HS-5 (cell line): ENCODE measurements around the gene SLC16A2.
A peak's percentile ranks its signal among the peaks of the same experiment; 100 is the strongest.

Experiments
- DNase-seq: peaks from one replicate; pipeline ENCODE4 v3.0.0-alpha.2; 2012; ENCODE audit warnings: low read depth

SLC16A2 gene

DNA sequence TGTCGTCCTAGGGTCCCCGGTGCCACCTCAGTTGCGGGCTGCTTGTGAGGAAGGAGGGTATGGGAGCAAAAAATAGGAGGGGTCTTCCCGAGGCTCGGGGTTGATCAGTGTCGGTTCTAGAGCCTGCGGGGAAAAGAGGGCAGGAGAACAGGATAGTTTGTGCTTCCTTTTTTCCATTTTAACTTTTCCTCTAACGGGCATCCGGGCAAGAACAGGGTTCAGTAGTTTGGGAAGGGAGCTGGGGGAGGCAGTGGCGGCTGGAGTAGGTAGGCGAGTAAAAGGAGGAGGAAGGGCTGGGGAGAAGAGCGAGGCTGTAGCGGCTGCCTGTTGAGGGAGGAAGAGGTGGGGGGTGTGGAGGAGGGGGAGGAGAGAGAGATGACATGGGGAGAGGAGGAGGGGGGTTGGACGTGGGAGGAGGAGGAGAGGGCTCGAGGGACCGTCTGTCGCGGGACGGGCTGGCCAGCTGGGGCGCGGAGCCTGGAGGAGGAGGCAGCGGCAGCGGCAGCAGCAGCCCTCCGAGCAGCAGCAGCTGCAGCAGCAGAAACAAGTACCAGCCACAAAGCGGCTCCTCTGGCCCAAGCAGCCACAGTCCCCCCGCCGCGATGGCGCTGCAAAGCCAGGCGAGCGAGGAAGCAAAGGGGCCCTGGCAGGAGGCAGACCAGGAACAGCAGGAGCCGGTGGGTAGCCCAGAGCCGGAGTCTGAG lies at the start of gene SLC16A2:
TSS of gene SLC16A2 (plus strand) at position 458 of the 704 bp plus-strand sequence. CDS start at position 603, 145 bp downstream.
- DNase-seq, result no peak

DNA sequence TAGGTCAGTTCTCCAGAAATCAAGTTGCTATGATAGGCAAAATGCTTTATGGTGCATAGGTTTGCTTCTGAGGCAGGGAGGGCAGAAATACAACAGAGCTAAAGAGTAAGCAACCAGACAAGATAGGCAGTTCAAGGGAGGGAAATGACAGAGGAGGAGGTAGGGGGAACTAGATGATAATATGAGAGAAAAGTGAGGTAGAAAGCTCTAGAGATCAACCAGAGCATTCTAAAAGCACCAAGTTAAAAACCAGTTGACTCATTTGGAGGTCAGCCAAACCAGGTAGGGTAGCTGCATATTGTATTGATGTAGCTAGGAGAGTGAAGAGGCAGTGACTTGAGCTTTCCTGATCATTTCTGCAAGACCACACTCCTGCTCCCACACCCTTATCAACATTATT lies 49.0 kb upstream of the SLC16A2 start:
- no peak for DNase-seq

DNA sequence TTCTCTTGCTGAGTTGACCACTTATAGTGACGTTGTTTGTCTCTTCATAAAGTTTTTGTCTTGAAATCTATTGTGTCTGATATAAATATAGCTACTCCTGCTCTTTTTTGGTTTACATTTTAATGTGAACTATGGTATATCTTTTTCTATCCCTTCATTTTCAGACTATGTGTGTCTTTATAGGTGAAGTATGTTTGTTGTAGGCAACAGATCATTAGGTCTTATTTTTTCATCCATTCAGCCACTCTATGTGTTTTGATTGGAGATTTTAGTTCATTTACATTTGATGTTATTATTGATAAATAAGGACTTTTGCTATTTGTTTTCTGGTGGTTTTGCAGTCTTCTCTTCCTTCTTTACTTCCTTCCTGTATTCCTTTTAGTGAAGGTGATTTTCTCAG lies 44.0 kb upstream of the SLC16A2 start:
- DNase-seq, result no peak

DNA sequence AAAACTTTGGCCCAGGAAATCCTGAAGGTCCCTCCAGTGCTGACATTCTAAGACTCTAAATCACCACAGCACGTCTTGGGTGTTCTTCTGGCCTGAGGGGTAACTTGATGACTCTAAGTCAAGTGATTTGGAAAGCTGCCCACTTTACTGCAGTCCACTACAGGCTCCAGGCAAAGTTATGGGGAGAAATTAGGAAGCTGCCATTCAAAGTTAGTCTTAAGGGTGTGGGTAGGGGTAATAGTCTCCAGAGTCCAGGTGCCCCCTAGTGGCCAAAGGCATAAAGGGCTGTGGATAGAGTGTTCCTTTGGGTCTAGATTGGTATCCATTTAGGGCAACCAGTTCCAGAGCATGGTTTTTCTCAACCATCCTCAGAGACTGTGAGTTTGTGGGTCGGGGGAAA lies 38.7 kb upstream of the SLC16A2 start:
- peak; percentile 15 for DNase-seq

DNA sequence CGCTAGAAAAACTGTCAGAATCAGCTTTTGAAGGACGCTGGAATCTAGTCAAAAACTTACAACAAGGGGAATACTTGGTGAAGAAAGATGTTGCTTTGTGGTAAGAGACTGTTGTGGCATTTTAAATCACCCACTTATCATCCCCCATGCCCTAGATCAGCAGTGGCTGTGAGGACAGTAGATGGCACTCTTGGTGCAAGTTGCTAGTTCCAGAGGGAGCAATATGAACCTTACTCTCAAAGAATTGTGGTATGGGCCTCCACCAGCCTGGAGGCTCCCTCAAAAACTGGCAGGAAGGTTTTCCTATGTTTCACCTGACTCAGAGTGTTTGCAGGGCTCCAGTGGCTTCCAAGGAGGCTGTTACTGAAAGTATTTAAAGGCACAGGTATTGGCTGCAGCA lies 37.7 kb upstream of the SLC16A2 start:
- DNase-seq, result peak; percentile 5

DNA sequence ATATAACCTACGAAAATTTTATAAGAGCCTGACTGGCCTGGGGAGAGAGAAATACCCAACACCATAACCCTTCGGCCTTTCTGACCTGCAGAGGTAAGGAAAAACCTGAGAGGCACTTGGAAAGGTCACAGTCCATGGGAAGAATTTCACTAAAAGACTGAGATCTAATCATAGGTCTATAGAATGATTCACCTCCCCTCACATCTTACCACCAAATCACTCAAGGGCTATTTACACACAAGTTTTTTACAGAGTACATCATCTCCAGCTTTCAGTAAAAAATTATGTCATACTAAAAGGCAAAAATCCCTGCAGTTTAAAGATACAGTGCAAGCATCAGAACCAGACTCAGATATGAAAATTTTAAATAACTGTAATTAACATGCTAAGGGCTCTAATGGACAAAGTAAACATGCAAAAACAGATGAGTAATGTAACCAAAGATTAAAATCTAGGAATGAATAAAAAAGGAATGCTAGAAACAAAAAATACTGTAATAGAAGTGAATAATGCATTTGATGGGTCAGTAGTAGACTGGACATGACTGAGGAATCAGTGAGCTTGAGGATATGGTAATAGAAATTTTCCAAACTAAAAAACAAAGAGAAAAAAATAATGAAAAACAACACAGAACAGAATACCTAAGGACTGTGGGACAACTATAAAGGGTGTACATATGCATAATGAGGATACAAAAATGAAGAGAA lies 32.1 kb upstream of the SLC16A2 start:
- no peak for DNase-seq

DNA sequence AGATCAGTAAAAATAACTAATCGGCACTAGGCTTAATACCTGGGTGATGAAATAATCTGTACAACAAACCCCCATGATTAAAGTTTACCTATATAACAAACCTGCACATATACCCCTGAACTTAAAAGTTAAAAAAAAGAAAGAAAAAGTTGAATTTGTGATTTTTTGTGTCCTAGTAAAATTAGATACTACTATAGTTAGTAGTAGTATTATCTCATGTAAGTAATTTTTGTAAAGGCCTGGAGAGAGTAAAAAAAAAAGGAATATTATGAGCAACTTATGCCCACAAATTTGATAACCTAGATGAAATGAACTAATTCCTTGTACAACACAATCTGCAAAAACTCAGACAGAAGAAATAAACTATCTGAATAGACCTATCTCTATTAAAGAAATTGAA lies 25.7 kb upstream of the SLC16A2 start:
- DNase-seq, result no peak

DNA sequence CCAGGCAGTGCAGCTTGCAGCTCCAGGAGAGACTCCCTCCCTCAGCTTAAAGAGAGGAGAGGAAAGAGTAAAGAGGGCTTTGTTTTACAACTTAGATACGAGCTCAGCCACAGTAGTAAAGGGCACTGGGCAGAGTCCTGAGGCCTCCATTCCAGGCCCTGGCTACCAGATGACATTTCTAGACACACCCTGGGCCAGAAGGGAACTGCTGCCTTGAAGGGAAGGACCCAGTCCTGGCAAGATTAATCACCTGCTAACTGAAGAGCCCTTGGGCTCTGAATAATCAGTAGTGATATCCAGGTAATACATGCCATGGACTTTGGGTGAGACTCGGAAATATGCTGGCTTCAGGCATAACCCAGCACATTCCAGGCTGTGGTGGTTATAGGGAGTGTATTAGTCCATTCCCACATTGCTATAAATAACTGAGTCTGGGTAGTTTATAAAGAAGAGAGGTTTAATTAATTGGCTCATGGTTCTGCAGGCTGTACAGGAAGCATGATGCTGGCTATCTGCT lies 15.3 kb upstream of the SLC16A2 start:
- no peak for DNase-seq

DNA sequence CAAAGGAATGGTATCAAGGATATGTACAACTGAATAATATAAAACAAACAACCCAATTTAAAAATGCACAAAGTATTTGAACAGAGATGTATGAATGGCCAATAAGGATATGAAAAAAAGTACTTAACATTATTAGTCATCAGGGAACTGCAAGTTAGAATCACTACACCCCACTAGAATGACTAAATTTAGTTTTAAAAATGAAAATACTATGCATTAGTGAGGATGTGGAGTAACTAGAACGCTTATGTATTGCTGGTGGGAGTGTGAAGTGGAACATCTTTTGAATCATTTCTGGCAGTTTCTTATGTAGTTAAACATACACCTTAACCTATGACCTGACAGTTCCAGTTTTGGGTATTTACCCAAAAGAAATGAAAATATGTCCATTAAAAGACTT lies 13.0 kb upstream of the SLC16A2 start:
- no peak for DNase-seq

DNA sequence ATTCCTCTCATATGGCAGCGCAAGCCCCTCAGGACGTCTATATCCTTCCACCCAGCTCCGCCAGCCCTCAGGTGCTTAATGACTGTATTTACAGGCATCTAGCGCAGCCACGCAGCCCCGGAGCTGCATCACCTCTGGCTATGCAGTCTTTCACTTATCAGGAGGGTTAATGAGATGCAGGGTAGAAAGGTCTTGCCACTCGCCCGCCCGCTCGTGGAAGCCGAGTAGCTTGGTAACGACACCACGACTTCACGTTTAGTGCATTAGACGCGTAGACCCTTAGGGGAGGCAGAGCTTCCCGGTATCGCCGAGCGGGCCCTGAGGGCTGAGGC lies 1.5 kb upstream of the SLC16A2 start:
- DNase-seq, result no peak

DNA sequence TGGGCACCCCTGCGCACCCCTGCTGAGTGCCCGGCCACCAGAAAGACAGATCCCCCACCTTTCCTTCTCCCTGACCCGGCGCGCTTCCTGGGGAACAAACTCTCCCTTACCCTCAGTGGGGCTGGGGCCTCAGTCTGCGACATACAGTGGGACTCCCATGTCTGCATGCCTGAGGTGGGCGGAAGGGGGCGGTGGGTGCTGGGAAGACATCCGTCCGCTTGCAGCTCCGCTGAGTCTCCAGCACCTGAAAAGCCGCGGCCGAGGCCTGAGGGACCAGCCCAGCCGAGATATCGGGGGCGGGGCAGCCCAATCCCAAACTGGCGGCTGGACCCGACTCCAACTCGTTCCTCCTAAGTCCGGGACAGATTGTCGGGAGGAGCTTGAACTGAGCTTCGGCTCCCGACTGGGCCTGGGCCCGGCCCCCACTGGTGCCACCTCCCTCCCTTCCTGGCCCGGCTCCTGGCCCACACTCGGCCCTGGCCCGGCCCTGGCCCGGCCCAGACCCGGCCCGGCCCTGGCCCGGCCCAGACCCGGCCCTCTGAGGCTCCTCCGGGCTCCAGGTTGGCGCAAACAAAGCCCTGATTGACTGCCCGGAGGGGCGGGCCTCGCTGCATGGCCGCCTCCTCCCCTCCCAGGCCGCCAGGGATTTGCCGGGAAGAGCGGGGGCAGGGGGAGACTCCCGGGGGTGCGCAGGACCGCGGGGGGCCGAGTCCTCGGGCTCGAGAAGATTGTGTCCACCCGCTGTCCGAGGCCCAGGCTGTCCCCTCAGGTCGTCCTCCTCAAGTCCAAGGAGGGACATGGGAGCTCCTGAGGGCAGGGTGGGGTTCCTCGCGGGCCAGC lies 877 bp upstream of the SLC16A2 start:
- no peak for DNase-seq

DNA sequence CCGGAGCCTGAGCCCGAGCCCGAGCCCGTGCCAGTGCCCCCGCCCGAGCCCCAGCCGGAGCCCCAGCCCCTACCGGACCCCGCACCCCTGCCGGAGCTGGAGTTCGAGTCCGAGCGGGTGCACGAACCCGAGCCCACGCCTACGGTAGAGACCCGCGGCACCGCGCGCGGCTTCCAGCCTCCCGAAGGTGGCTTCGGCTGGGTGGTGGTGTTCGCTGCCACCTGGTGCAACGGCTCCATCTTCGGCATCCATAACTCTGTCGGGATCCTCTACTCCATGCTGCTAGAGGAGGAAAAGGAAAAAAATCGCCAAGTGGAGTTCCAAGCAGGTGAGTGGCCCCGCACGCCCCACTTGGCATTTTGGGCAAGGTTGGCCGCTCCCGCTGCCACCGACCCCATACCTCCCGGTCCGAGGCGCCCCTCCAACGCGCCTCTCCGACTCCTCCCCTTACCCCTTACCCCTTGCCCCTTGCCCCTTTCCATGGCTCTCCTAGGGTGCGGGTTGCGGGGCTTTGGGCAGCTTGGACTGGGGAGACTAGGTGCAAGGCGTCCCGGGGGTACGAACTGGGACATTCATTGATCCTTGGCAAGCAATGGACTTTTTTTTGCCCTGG lies 553 bp downstream of the SLC16A2 start:
- DNase-seq, result no peak

DNA sequence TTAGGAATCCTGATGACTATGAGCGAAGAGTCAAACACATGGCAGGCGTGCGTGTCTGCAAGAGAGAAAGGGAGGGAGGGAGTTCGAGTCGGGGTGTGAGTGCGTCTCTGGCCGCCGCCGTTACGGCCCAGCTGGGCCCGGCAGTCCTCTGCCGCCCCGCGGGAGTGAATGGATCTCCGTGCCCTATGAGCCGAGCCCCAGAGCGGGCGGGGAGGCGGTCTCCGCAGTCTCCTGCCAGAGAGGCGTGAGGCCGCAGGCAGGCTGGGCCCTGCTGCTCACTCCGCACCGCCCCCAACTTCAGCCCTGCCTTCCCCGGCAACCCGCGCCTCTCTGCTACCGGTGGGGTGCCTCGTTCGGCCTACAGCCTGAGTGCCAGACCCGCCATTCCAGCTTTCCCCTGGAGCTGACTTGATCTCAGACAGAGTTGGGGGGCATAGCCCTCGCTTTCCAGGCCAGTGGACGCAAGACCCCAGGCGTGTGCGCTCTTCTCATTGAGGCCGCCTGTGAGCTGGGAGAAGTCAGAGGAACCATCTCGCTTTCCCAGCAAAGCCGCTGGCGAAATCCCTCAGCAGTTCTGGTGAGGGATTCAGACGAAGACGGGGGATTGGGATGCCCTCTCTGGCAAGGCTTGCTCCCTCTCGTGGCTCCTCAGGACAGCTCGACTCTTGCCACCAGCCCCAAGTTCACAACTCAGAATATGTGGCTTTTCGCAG lies 1.4 kb downstream of the SLC16A2 start:
- DNase-seq, result no peak

DNA sequence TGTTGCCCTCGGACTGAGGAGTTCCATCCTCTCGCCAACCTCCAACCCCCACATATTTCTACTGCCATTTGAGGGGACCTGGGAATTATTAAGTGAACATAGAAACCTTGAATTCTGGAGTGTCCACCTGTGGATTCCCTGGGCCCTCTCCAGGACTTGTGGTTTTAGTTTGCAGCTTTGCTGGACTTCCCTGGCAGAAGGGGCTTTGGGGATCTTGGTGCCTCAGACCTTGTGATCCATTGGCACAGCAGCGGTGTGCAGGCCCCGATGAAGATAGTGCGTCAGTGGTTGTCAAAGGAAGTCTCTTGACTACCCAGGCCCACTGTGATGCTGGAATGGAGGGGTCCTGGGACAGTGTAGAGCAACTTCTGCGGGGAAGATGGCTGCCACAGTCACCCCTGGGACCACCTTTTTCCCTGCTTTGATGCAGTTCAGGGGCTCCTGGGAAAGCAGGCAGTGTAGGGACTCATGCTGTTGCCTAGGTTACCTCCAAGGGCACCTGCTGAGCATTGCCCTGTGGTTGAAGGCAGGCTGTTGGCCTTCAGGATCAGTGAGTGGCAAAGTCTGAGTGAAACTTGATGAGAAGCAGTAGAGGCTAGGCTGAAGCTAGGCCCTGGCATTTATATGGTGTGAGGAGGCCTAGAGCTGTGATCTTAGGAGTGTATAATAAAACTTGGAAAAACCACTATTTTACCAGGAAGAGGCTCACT lies 2.2 kb downstream of the SLC16A2 start:
- no peak for DNase-seq

DNA sequence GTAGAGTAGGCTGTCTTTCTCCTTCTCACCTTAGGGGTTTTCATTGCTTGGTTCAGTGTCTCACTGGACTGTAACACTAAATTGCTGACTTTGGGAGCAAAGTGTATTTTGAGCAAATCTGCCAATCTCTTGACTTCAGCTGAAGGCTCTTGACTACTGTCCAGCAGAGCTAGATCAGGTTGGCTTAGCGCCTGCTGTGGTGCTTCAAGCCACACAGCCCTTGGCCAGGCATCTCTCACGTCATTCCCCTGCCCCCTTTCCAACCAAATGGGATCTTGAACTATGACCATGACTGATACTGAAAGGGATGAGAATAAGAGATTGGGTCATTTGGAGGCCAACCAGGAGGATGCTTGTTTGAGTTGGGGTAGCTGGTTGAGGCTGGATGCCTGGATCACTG lies 4.8 kb downstream of the SLC16A2 start:
- DNase-seq, result no peak

DNA sequence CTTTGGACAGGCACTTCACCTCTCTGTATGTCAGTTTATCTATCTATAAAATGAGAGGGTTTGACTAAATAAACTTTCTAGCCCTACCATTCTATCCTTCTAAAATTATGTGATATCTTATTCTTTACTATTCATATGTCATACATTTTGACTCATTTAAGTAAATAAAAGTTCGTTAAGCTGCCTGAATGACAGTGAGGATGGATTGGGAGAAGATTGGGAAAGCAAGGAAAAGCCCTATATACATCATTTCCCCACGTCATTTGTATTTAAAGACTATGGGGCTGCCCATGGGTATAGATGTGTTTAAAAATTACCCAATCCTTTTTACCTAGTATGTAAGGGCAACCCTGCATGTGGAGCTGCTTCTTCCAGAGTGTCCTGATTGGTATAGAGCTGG lies 5.3 kb downstream of the SLC16A2 start:
- no peak for DNase-seq

DNA sequence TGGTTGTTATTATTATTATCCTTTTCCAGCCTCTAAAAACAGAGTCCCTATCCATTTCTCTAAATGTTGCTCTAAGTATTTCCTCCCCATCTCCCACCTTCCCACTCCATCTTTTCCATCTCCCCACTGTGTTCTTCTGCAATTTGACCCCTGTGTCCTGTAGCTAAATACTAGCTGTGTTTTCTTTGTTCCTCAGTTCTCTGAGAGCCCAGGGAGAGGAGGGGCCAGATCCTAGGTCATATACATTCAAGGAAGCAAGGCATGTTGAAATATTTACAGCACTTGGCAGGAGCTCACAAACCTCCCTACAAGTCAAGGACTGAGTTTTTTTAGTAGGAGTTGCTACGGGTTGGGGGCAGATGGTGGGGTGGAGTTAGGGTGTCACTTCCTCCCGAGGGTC lies 10.5 kb downstream of the SLC16A2 start:
- no peak for DNase-seq

DNA sequence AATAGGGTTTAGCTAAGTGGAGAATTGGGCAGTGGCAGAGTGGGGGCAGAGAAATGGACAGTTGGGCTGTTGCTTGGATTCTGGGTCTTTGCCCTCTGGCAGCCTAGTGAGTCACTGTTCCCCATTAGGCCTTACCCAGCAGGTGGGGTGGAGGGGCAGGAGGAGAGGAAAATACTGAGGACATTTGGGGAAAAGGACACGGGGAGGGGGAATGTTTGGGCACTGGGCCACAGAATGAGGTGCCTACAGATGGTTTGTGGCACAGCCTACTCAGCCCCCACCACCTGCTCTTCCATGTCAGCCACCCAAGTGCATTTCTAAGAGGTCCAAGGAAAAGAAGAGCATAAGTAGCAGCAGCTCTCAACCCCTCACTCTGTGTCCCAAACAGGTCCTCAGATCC lies 13.0 kb downstream of the SLC16A2 start:
- no peak for DNase-seq

DNA sequence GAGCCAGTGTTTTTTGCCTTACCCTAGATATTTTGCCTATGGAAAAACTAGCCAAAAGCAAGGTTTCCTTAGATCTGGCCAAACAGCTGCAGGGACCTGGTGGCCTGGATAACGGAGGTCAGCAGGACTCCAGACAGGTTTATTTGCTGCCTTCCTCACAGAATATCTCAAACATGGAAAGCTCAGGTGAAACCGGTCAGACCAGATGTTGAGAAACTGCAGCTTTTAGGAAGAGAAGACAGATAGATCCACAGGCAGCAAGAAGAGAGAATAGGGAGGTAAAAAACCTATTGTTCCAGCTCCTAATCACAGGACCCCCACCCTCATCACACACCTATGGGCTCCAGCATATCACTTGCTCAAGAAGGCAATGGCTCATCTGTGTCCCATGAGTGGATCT lies 16.2 kb downstream of the SLC16A2 start:
- DNase-seq, result no peak

DNA sequence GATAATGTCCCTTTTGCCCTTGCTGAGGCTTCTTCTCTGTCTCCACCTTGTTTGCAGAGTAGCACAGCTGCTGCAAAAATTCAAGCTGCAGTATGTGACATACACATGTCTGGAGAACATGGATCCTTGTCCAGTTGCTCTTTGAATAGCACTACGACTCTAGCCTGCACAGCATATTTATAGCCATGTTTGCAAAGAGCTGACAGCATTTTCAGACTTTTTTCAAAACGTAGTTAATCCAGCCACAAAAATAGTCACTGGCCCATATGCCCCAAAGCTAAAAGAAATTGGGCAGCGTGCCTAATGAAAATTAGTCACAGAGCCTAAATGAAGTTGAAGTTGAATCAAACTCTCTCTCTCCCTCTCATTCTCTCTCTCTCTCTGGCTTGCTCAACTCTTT lies 17.5 kb downstream of the SLC16A2 start:
- DNase-seq, result no peak

DNA sequence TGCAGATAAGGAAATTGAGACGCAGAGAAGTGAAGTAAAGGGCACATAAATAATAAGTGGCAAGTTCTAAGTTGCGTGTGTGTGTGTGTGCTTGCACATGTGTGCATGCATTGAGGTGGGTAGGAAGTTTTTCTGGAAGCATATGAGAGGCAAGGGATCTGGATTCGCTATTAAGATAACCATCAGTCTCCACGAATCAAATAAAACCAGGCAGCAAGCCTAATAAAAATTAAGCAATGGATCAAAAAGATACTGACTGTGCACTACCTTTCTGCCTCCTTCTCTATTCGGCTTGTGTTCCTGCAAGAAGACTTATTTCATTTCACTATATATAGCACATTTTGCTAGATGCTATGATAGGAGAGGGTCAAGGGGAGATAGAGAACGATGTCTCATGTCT lies 23.8 kb downstream of the SLC16A2 start:
- no peak for DNase-seq
